KOPT-K1 (cell line): ENCODE data around the gene SLC13A1.

ENCODE experiments used
- H3K27ac ChIP-seq: fragments of 200-600 bp; sonication (generic); 2 replicates; pipeline ENCODE4 v1.5.1; 2016; ENCODE audit warnings: antibody characterized with exemption, mild to moderate bottlenecking, low read depth, low read length; ENCODE audit not compliant: poor library complexity, severe bottlenecking
- H3K36me3 ChIP-seq: fragments of 200-600 bp; sonication (generic); 2 replicates; pipeline ENCODE4 v1.5.1; 2017; ENCODE audit warnings: antibody characterized with exemption, mild to moderate bottlenecking, low read length, moderate library complexity; ENCODE audit not compliant: insufficient read depth
- H3K9me3 ChIP-seq: fragments of 200-600 bp; sonication (generic); 2 replicates; pipeline ENCODE4 v1.5.1; 2017; ENCODE audit warnings: antibody characterized with exemption, low read length, mild to moderate bottlenecking; ENCODE audit not compliant: insufficient read depth, poor library complexity, severe bottlenecking

SLC13A1 gene

DNA sequence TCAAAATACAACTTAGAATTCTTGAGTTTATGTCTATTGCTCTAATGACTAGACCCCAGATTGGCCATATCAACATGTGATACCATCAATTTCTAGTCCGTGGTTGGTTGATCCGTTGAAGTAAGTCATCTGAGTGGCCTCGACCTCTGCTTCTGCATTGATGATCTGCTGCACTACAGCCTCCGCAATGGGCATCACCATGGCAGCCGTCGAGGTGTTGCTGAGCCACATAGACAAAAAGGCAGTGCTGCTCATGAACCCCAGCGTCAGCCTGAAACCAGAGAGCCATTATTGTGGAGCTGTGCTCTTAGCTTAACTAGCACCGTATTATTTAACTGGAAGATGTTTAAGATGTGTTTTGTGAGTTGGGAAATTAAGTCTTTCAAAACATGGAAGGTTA is 30.7 kb downstream of the SLC13A1 start:
- Histone ChIP-seq H3K9me3 (no peaks in the 10 kb centered on the region), H3K36me3 (no peaks in the 10 kb centered on the region), H3K27ac (no peak overlapping the region)

DNA sequence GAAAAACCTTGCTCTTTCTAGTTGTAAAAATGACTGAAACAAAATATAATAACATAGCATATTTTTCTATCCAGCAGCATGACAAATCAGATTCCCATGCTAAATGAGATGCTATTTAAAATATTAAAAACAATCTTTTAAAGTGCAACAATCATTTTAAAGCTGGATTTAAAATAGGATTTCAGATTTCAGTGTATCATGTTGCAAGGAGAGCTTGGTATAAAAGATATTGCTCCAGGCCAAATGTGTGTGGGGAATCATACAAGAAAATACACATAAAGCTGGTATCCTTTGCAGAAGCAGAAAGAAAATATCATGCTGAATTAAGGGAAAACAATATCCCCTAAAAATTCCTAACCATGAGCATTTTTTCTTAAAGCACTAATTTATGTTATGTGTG is 42.2 kb downstream of the SLC13A1 start:
- Histone ChIP-seq H3K36me3 (no peaks in the 10 kb centered on the region), H3K27ac (no peak overlapping the region), H3K9me3 (no peaks in the 10 kb centered on the region)

DNA sequence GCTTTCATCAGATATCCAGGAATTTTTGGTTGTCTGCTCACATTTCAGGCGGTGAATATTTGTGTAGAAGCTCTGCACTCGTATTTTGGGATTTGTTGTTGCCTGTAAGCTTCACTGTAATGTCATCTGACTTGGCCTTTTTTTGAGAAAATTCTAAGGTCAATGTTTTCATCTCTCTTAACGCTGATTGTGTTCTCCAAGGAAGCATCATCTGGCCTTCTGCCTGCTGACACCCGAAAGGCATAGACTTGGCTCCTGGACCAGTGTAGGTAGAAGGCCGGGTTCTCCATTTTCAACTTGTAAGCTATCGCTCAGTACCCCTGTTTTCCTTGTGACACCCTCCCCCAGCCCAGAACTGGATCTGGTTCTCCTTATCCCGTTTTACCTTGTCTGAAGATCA is 44.2 kb downstream of the SLC13A1 start:
- H3K9me3 ChIP-seq = no peaks in the 10 kb centered on the region
- H3K36me3 ChIP-seq = no peaks in the 10 kb centered on the region

DNA sequence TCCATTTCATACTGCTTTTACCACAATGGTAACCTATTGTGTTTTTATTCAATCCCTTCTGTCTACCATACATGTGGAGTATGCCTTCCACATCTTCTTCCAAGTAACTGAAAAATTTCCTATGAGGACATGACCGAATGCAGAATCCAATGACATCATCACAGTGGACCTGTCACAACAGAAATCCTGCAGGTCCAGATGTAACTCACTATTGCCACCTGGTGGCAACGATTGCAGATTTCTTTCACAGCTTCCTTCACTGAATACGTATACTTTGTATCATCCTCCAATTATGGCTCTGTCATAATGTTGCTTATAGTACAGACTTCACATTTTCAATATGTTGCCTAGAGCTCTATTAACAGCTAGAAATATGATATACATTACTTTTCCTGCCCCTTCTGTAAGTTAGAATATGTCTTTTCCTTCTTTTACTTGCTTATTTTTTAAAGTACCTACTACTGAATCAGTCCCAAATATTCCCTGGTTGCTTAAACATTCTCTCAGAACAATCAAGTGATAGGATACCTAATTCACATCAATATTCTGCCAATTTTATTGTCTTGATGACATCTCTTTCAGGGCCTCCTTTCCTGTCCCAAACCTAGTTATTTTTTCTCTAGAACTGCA is 45.4 kb downstream of the SLC13A1 start:
- Histone ChIP-seq H3K36me3 (no peaks in the 10 kb centered on the region), H3K9me3 (no peaks in the 10 kb centered on the region), H3K27ac (no peak overlapping the region)

More for the DNA sequence above, 44.2 kb downstream of the SLC13A1 start:
- H3K27ac ChIP-seq = no peak overlapping the region

DNA sequence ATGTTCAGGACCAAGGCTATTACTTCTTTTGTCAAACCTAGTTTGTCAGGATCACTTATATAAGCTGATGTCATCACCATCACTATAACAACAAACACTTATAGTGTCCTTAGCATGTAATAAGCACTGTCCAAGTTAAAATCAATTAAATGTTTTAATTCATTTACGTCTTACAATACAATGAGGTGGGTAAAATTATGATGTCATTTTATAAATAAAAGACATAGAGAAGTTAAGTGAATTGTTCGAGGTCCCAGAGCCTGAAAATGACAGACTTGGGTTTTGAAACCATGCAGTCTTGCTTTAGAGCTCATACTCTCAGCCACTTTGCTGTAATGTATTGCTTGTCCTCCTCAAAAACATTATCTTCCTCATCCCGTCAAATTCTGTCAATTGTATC is 48.3 kb downstream of the SLC13A1 start:
- H3K9me3 ChIP-seq = no peaks in the 10 kb centered on the region
- no peak overlapping the region for H3K27ac ChIP-seq
- H3K36me3 ChIP-seq = no peaks in the 10 kb centered on the region

DNA sequence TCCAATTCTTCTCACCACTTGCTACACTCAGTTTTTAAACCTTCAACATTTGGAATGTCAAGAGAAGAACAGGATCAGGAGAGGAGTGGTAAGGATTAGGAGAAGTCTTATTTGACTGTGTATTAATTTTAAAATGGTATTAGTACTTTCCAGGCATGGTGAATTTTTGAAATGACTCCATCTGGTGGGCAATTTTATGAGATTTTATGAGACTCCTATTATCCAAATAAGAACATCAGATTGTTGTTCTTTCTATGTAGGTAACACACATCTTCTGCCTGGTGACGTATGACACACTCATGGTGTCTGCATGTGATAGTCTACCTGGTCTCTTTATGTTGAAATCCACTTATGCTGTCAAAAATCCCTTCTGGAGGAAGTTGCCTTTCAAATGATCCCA is 51.0 kb downstream of the SLC13A1 start:
- no peaks in the 10 kb centered on the region for H3K9me3 ChIP-seq
- no peaks in the 10 kb centered on the region for H3K36me3 ChIP-seq
- H3K27ac ChIP-seq = no peak overlapping the region

DNA sequence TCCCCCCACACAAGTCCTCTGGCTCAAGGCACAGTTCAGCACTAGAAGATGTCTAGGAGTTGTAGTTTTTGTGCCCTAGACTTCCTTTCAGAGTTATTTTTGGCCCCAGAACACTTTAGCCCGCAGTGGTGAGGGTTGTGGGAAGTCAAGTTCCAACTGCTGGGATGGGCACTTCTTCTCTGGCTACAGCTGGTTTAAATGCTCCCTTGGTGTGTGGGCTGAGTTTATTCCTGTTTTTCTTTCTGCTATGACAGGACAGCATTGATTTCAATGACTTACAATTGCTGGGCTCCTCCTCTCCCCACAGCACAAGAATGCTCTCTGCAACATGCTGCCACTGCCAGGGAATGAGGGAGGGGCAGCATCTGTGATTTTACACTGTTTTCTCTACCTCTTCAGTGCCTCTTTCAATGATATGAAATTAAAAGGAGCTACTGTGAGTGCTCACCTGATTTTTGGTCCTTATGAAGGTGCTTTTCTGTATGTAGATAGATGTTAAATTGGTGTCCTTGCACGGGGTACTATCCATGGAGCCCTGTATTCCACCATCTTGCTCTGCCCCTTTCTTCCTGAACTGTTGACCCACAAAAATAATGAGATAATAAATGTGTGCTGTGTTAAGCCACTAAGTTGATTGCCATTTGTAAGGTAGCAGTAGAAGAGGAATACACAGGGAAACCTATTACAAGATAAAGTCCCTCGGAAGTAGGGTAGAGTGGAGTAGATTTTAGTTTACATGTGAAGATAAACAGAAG is 56.3 kb downstream of the SLC13A1 start:
- H3K36me3 ChIP-seq = no peaks in the 10 kb centered on the region
- H3K27ac ChIP-seq = no peak overlapping the region

DNA sequence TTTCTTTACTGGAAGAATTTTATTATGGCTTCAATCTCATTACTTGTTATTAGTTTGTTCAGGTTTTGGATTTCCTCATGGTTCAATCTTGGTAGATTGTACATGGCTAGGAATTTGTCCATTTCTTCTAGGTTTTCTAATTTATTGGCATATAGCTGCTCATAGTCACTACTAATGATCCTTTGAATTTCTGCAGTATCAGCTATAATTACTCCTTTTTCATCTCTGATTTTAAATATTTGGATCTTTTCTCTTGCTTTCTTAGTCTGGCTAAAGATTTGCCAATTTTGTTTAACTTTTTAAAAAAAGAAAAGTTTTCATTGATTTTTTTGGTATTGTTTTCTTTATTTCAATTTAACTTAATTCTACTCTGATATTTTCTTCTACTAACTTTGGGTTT is 59.2 kb downstream of the SLC13A1 start:
- H3K9me3 ChIP-seq = no peaks in the 10 kb centered on the region
- no peaks in the 10 kb centered on the region for H3K36me3 ChIP-seq
- no peak overlapping the region for H3K27ac ChIP-seq

More for the DNA sequence above, 56.3 kb downstream of the SLC13A1 start:
- H3K9me3 ChIP-seq = no peaks in the 10 kb centered on the region

DNA sequence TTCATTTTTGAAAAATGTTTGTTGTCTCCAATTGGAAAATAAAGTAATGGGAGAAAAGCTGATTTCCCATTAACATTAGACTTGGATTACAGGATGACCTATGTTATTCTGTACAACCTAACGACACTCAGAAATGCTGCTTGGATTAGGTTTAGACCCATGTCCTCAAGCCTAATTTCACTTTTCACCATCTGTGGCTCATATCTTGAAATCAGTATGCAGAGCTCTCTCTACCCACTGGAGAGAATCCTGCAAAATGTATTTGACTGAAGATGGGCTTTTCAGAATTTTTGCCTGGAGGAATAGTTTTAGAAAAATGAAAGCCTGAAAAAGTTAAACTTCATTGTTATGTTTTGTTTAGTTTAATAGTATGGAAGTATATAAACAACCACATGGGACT is 63.8 kb downstream of the SLC13A1 start:
- no peak overlapping the region for H3K27ac ChIP-seq
- H3K9me3 ChIP-seq = no peaks in the 10 kb centered on the region
- H3K36me3 ChIP-seq = no peaks in the 10 kb centered on the region

DNA sequence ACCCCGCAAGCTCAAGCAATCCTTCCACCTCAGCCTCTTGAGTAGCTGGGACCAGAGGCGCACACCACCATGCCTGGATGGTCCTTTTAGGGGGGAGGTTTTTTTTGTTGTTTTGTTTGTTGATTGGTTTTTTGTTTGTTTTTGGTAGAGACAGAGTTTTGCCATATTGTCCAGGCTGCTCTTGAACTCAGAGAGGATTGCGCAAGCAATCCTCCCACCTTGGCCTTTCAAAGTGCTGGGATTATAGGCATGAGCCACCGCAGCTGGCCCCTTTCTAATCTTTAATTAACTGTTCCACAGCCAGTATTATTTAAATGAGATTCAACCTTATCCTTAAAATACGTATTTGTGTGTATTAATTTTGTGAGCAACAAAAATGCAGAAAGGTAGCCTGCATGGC is 65.8 kb downstream of the SLC13A1 start:
- no peak overlapping the region for H3K27ac ChIP-seq
- no peaks in the 10 kb centered on the region for H3K36me3 ChIP-seq
- H3K9me3 ChIP-seq = no peaks in the 10 kb centered on the region

DNA sequence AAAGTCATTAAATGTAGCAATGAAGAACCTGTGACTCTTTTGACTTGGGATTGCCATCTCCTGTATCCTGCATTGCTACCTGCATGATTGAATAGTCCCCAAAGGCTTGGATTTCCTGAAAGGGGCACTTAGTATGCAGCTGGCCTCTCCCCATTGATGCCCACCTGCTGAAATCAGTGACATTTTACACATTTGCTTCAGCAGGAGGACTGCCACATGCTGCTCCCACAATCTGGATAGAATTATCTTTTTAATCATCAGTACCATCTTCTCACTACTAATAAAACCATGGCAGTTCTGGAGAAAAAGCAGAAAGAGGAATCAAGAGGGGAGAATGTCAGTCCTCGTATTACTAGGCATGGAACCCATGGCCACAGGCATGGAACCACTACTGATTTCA is 67.8 kb downstream of the SLC13A1 start:
- no peaks in the 10 kb centered on the region for H3K9me3 ChIP-seq
- H3K27ac ChIP-seq = no peak overlapping the region
- no peaks in the 10 kb centered on the region for H3K36me3 ChIP-seq

DNA sequence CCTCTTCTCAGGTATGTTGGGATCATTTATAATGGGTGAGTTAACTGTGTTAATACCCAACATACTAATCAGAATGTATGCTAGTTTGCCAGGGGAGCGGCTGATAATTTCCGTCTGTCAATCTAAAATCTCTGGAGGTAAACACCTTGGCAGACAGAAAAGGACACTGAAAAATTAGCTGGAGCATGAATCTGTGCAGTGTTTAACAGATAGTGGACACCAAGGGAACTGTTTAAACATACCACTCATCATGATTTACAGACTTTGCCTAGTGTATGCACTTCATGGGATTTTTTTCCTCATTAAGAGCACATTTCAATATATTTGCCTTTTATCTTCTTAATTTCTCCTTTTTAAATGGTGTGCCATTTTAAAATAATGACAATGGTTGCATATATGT is 68.2 kb downstream of the SLC13A1 start:
- no peaks in the 10 kb centered on the region for H3K36me3 ChIP-seq
- no peaks in the 10 kb centered on the region for H3K9me3 ChIP-seq
- H3K27ac ChIP-seq = no peak overlapping the region

DNA sequence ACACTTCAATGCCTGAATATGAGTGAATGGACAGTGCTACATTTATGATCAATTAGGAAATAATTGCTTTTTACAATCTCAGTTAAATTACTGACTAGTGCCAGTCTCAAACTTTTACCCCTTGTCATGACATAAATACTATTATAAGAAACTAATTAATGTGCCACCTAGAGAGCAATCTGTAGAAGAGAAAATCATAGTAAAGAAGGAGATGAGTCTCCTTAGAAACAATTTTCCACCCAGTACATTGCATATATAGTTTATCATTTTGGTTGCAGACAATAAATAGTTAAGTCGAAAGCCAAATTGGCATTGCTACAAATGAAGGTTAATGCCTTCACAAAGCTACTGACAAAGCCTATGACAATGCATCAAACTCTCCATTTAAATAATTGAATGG is 68.6 kb downstream of the SLC13A1 start:
- no peak overlapping the region for H3K27ac ChIP-seq
- no peaks in the 10 kb centered on the region for H3K9me3 ChIP-seq
- H3K36me3 ChIP-seq = no peaks in the 10 kb centered on the region

DNA sequence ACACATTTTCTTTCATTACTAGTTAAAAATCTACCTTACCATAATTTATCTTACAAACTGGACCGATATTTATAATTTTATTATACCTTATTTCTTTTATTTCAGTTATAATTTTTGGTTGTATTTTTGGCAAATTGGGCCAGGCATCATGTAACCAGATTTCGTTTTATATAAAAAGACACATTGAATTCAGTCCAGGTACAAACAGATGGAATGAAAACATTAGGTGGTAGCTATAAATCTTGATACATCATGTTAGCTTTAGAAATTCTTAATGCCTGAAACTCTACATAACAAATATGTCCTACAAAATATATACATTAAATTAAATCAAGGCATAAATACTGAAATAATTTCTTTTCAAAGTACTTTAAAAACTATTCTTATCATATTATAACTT is 73.1 kb downstream of the SLC13A1 start:
- H3K36me3 ChIP-seq = no peaks in the 10 kb centered on the region
- no peaks in the 10 kb centered on the region for H3K9me3 ChIP-seq
- no peak overlapping the region for H3K27ac ChIP-seq

DNA sequence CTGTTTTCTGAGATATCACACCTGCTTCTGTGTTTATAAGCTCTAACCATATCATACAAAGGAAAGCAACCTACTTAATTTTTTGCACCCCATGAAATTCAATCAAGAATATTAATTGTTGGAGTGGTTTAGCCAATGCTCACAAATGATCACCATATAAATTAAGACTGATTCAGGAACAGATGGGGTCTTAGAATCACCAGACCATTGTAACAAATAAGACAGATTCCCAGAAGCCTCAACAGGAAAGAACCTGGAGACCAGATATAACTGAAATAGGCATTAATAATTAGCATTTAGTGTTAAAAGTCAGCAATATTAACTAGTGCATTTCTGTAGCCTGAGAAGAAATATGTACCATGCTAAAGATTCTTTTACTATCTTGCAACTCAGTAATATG is 73.6 kb downstream of the SLC13A1 start:
- no peak overlapping the region for H3K27ac ChIP-seq
- H3K9me3 ChIP-seq = no peaks in the 10 kb centered on the region
- no peaks in the 10 kb centered on the region for H3K36me3 ChIP-seq

DNA sequence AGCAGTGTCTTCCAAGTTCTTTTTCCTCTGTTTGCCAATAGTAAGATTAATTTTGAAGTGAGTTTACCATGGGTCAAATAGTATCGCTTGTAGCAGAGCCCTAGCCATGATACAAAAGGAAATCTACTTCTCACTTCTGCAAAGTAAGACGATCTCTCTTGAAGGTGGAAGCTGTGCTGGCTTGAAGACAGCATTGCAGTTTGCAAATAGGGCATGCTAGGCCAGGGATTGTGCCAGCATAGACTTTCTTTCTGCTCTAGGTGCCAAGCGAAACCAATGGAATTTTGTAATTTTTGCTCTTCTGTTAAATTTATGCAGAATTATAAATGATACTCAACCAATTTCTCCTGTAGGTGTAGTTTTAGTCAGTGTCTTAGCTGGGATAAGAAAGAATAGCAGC is 74.5 kb downstream of the SLC13A1 start:
- H3K36me3 ChIP-seq = no peaks in the 10 kb centered on the region
- H3K9me3 ChIP-seq = no peaks in the 10 kb centered on the region
- H3K27ac ChIP-seq = no peak overlapping the region
